ENCODE data around the gene COX6A1.
"Not testable (repeated sequence)": the region's sequence is repeated elsewhere in the genome, so short reads cannot be mapped to it uniquely, and the experiment has no call there.

Gene COX6A1

GRCh38 chr12:120439646-120440247 is 1.8 kb downstream of the COX6A1 start:
- CTCF ChIA-PET = interaction anchor here (0.8 to 4.2 kb wide), 15 partner anchors 9 to 210 kb away, joined by 3 to 22 read pairs (median 5); partner anchors contain the start of genes POP5 and SRSF9

GRCh38 chr12:120444676-120445075 is 6.8 kb downstream of the COX6A1 start:
- POLR2A ChIA-PET = no interaction called here
- CTCF ChIA-PET = interaction anchor here (0.8 to 2.8 kb wide), 6 partner anchors 8 to 31 kb away, joined by 3 to 15 read pairs (median 4); no protein-coding TSS in a partner anchor
- TF ChIP-seq, protein P1, sequence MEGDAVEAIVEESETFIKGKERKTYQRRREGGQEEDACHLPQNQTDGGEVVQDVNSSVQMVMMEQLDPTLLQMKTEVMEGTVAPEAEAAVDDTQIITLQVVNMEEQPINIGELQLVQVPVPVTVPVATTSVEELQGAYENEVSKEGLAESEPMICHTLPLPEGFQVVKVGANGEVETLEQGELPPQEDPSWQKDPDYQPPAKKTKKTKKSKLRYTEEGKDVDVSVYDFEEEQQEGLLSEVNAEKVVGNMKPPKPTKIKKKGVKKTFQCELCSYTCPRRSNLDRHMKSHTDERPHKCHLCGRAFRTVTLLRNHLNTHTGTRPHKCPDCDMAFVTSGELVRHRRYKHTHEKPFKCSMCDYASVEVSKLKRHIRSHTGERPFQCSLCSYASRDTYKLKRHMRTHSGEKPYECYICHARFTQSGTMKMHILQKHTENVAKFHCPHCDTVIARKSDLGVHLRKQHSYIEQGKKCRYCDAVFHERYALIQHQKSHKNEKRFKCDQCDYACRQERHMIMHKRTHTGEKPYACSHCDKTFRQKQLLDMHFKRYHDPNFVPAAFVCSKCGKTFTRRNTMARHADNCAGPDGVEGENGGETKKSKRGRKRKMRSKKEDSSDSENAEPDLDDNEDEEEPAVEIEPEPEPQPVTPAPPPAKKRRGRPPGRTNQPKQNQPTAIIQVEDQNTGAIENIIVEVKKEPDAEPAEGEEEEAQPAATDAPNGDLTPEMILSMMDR (IDR thresholded peaks at IDR 0.05; ENCODE audit: control extremely low read depth, extremely low read depth, low read depth, missing control alignments) = no peak
- no peak for DNase-seq (ENCODE audit: extremely low spot score)

More at GRCh38 chr12:120439646-120440247, 1.8 kb downstream of the COX6A1 start:
- peak; percentile 80 for DNase-seq (ENCODE audit: extremely low spot score)
- POLR2A ChIA-PET = no interaction called here
- TF ChIP-seq, protein P1 (IDR thresholded peaks at IDR 0.05; ENCODE audit: control extremely low read depth, extremely low read depth, low read depth, missing control alignments) = peak; percentile 47

- ChIA-PET CTCF (interaction anchor here (0.8 to 2.3 kb wide), 3 partner anchors 11 to 22 kb away, joined by 3 to 9 read pairs (median 6); no protein-coding TSS in a partner anchor), POLR2A (no interaction called here)
- DNase-seq (ENCODE audit: extremely low spot score) = peak; percentile 90
- TF ChIP-seq, protein P1 (IDR thresholded peaks at IDR 0.05; ENCODE audit: control extremely low read depth, extremely low read depth, low read depth, missing control alignments) = no peak
Measured at GRCh38 chr12:120445911-120446843, 8.3 kb downstream of the COX6A1 start, which contains the start of the genes GATC and TRIAP1. TSS of gene GATC (plus strand) at chr12:120446444. CDS start at chr12:120446481, 37 bp downstream. TSS of gene TRIAP1 (minus strand) at chr12:120446384. CDS start at chr12:120446372, 12 bp downstream.

GRCh38 chr12:120446844-120447178 is 8.9 kb downstream of the COX6A1 start:
- POLR2A ChIA-PET; DNase-seq (ENCODE audit: extremely low spot score): not testable (repeated sequence)
- CTCF ChIA-PET = interaction anchor here (1.6 to 2.3 kb wide), 2 partner anchors 10 to 17 kb away, joined by 6 to 9 read pairs; no protein-coding TSS in a partner anchor

DNA sequence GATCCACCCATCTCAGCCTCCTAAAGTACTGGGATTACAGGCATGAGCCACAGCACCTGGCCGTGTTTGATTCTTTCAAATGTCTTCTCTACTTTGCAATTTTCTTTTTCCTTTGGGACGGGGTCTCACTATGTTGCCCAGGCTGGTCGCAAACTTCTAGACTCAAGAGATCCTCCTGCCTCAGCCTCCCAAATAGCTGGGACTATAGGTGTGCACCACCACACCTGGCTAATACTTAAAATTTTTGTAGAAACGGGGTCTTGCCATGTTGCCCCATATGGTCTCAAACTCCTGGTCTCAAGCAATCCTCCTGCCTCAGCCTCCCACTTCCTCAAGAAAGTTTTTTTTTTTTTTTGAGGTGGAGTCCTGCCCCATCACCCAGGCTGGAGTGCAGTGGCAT is 10.1 kb downstream of the COX6A1 start:
- ChIA-PET POLR2A (interaction anchor here (0.9 kb wide), 1 partner anchor 10 kb away, joined by 4 read pairs; no protein-coding TSS in a partner anchor), CTCF (interaction anchor here (1.6 to 6.7 kb wide), 3 partner anchors 9 to 19 kb away, joined by 6 to 38 read pairs (median 9); no protein-coding TSS in a partner anchor)
- DNase-seq (ENCODE audit: extremely low spot score) = no peak
- TF ChIP-seq, protein P1 (IDR thresholded peaks at IDR 0.05; ENCODE audit: control extremely low read depth, extremely low read depth, low read depth, missing control alignments) = no peak

GRCh38 chr12:120452524-120452923 is 14.6 kb downstream of the COX6A1 start:
- POLR2A ChIA-PET = not testable (repeated sequence)
- CTCF ChIA-PET = interaction anchor here (1.3 to 6.7 kb wide), 8 partner anchors 8 to 99 kb away, joined by 3 to 38 read pairs (median 6); no protein-coding TSS in a partner anchor

DNA sequence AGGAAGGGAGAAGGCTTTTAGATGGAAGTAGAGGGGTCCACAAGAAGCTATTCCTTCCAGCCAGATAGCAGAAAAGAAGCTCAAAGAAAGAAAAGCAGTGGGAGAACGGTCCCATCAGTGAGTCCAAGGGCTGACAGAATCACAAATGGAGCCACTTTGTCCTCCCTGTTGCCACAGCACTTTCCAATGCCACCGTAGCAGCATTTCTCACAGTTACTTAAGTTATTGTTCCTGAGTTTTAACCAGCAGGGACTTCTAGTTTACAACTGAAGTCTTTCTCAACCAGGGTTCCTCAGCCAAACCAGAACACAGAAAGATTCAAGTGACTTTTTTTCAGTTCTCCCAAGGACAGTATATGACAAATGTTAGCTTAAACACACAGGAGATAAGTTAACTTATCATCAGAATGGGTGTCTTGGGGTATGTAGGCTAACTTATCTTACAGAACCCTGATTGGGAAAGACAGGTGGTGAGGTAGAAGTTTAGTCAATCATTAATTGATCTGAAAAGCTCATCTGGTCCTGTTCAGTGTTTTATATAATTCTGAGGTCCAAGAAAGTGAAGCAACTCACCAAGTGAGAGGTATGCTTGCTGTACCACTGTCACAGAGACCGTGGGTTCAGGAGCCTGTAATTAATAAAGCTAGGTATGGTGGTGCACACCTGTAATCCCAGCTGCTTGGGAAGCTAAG is 15.3 kb downstream of the COX6A1 start:
- no peak for DNase-seq (ENCODE audit: extremely low spot score)
- TF ChIP-seq, protein P1 (IDR thresholded peaks at IDR 0.05; ENCODE audit: control extremely low read depth, extremely low read depth, low read depth, missing control alignments) = no peak
- ChIA-PET POLR2A (no interaction called here), CTCF (interaction anchor here (1.3 to 6.7 kb wide), 8 partner anchors 9 to 151 kb away, joined by 3 to 38 read pairs (median 6); partner anchors contain the start of gene SIRT4)

More at GRCh38 chr12:120452524-120452923, 14.6 kb downstream of the COX6A1 start:
- not testable (repeated sequence) for DNase-seq (ENCODE audit: extremely low spot score)

Measured in GM10248 (cell line).